Type B pancreatic cell (in vitro differentiated cells): ENCODE results near the gene PIANP. TPM values are rescaled to one million over a fixed set of nuclear protein-coding genes. Genes with fewer than 3 reads are reported as not detected.

Experiments
- DNase-seq: peaks from one replicate; pipeline ENCODE4 v3.0.0; 2021; ENCODE audit warnings: mixed read lengths; ENCODE audit not compliant: unreplicated experiment; ENCODE audit errors: extremely low spot score
- H3K27ac Mint-ChIP-seq: 2 replicates; pipeline ENCODE4 v1.8.0; 2021; ENCODE audit warnings: mild to moderate bottlenecking, mixed read lengths
- H3K27me3 Mint-ChIP-seq: 2 replicates; pipeline ENCODE4 v1.8.0; 2021; ENCODE audit warnings: mixed read lengths
- H3K36me3 Mint-ChIP-seq: 2 replicates; pipeline ENCODE4 v1.8.0; 2021; ENCODE audit warnings: mixed read lengths
- H3K4me1 Mint-ChIP-seq: one replicate; pipeline ENCODE4 v1.8.0; 2021; ENCODE audit warnings: mixed read lengths; ENCODE audit not compliant: unreplicated experiment
- H3K4me3 Mint-ChIP-seq: 2 replicates; pipeline ENCODE4 v1.8.0; 2021; ENCODE audit warnings: mild to moderate bottlenecking, mixed read lengths
- H3K9me3 Mint-ChIP-seq: 2 replicates; pipeline ENCODE4 v1.8.0; 2021; ENCODE audit warnings: mixed read lengths
- CTCF ChIP-seq: fragments of 200-600 bp; sonication (generic); conservative IDR thresholded peaks from 2 replicates; pipeline ENCODE4 v1.5.0; 2021; ENCODE audit warnings: antibody characterized with exemption, mild to moderate bottlenecking
- total RNA-seq: library from RNA; stranded (reverse); gene quantifications from 2 replicates; pipeline ENCODE4 v1.2.1, GENCODE V29; 2021; ENCODE audit warnings: low replicate concordance

The PIANP gene
- total RNA-seq, 1 donor from 2014 or later = 3.9 TPM

GRCh38 chr12:6736754-6737153, 36.1 kb upstream of the PIANP start:
- H3K27me3 Mint-ChIP-seq = no peaks in the 10 kb centered on the region
- no peak overlapping the region for H3K4me3 Mint-ChIP-seq
- no peak overlapping the region for H3K27ac Mint-ChIP-seq
- TF ChIP-seq CTCF = no peak
- peaks cover 6% of the 10 kb centered on the region for H3K36me3 Mint-ChIP-seq
- no peaks in the 10 kb centered on the region for H3K9me3 Mint-ChIP-seq
- no peak for DNase-seq
- peaks cover 6% of the 10 kb centered on the region for H3K4me1 Mint-ChIP-seq

GRCh38 chr12:6735448-6736191, 35.0 kb upstream of the PIANP start:
- no peaks in the 10 kb centered on the region for H3K27me3 Mint-ChIP-seq
- H3K27ac Mint-ChIP-seq = peak overlapping the region; percentile 64
- no peak overlapping the region for H3K4me3 Mint-ChIP-seq
- DNase-seq = no peak
- peak; percentile 80 for TF ChIP-seq CTCF
- peaks cover 6% of the 10 kb centered on the region for H3K4me1 Mint-ChIP-seq
- peaks cover 13% of the 10 kb centered on the region for H3K36me3 Mint-ChIP-seq
- H3K9me3 Mint-ChIP-seq = no peaks in the 10 kb centered on the region

- Mint-ChIP-seq H3K4me1 (peaks cover 6% of the 10 kb centered on the region), H3K36me3 (peaks cover 16% of the 10 kb centered on the region), H3K27ac (peak overlapping the region; percentile 64), H3K9me3 (no peaks in the 10 kb centered on the region), H3K4me3 (no peak overlapping the region), H3K27me3 (no peaks in the 10 kb centered on the region)
- no peak for DNase-seq
- no peak for TF ChIP-seq CTCF
Measured at GRCh38 chr12:6734506-6735387, 34.1 kb upstream of the PIANP start.

GRCh38 chr12:6730169-6730568, 29.6 kb upstream of the PIANP start:
- Mint-ChIP-seq H3K4me1 (no peaks in the 10 kb centered on the region), H3K4me3 (no peak overlapping the region), H3K36me3 (peaks cover 21% of the 10 kb centered on the region), H3K27ac (peak overlapping the region; percentile 50), H3K27me3 (no peaks in the 10 kb centered on the region), H3K9me3 (no peaks in the 10 kb centered on the region)
- TF ChIP-seq CTCF = peak; percentile 26
- DNase-seq = no peak

GRCh38 chr12:6729186-6729585, 28.6 kb upstream of the PIANP start:
- Mint-ChIP-seq H3K27ac (no peak overlapping the region), H3K9me3 (no peaks in the 10 kb centered on the region), H3K4me3 (no peak overlapping the region), H3K27me3 (no peaks in the 10 kb centered on the region), H3K4me1 (no peaks in the 10 kb centered on the region), H3K36me3 (peaks cover 21% of the 10 kb centered on the region)
- DNase-seq = no peak
- TF ChIP-seq CTCF = no peak
